Measurements from ENCODE around the gene CNOT11. TPM values are rescaled to one million over a fixed set of nuclear protein-coding genes. Genes with fewer than 3 reads are reported as not detected.

Gene CNOT11
- total RNA-seq, 1 donor from 2014 or later = 33.8 TPM

- H3K4me3 ChIP-seq = peak overlapping the region; percentile 87
- TF ChIP-seq CTCF (IDR thresholded peaks at IDR 0.05; ENCODE audit: borderline replicate concordance) = no peak
- intact Hi-C loops (cut with micrococcal nuclease) = no loop called here
- no peak for DNase-seq
- H3K27ac ChIP-seq (replicated peaks) = peak overlapping the region; percentile 92
- H3K4me1 ChIP-seq = peaks cover 40% of the 10 kb centered on the region
- H3K27me3 ChIP-seq (ENCODE audit: low read depth) = no peaks in the 10 kb centered on the region
- H3K36me3 ChIP-seq = peaks cover 14% of the 10 kb centered on the region
- peaks cover 2% of the 10 kb centered on the region for H3K9me3 ChIP-seq (replicated peaks)
These were observed 1.2 kb downstream of the CNOT11 start for GRCh38 chr2:101253703-101254450.

- Histone ChIP-seq H3K4me3 (no peak overlapping the region), H3K4me1 (peaks cover 49% of the 10 kb centered on the region), H3K27ac (replicated peaks) (no peak overlapping the region), H3K9me3 (replicated peaks) (peaks cover 5% of the 10 kb centered on the region), H3K36me3 (peaks cover 25% of the 10 kb centered on the region), H3K27me3 (ENCODE audit: low read depth) (no peaks in the 10 kb centered on the region)
- no peak for TF ChIP-seq CTCF (IDR thresholded peaks at IDR 0.05; ENCODE audit: borderline replicate concordance)
- no peak for DNase-seq
- intact Hi-C loops (cut with micrococcal nuclease) = no loop called here
These were observed 2.8 kb downstream of the CNOT11 start for GRCh38 chr2:101255501-101255900.

GRCh38 chr2:101256316-101256715, 3.6 kb downstream of the CNOT11 start:
- no peaks in the 10 kb centered on the region for H3K27me3 ChIP-seq (ENCODE audit: low read depth)
- peaks cover 25% of the 10 kb centered on the region for H3K36me3 ChIP-seq
- no peak for DNase-seq
- no peak for TF ChIP-seq CTCF (IDR thresholded peaks at IDR 0.05; ENCODE audit: borderline replicate concordance)
- H3K9me3 ChIP-seq (replicated peaks) = peaks cover 5% of the 10 kb centered on the region
- H3K4me3 ChIP-seq = no peak overlapping the region
- peaks cover 57% of the 10 kb centered on the region for H3K4me1 ChIP-seq
- intact Hi-C loops (cut with micrococcal nuclease) = no loop called here
- H3K27ac ChIP-seq (replicated peaks) = no peak overlapping the region

DNA sequence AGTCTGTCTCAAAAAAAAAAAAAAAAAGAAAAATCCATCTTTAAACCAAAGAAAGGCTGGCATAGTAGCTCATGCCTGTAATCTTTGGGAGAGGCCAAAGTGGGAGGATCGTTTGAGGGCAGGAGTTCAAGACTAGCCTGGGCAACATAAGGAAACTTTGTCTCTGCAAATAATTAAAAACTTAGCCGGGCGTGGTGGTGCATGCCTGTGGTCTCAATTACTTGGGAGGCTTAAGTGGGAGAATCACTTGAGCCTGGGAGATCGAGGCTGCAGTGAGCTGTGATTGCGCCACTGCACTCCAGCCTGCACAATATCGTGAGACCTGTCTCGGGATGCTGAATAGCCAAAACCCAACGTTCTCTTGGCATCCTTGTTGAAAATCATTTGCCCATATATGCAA, 6.1 kb downstream of the CNOT11 start:
- intact Hi-C loops (cut with micrococcal nuclease) = no loop called here
- Histone ChIP-seq H3K27me3 (ENCODE audit: low read depth) (no peaks in the 10 kb centered on the region), H3K27ac (replicated peaks) (no peak overlapping the region), H3K9me3 (replicated peaks) (peaks cover 5% of the 10 kb centered on the region), H3K36me3 (peaks cover 39% of the 10 kb centered on the region), H3K4me3 (no peak overlapping the region), H3K4me1 (peaks cover 61% of the 10 kb centered on the region)
- no peak for TF ChIP-seq CTCF (IDR thresholded peaks at IDR 0.05; ENCODE audit: borderline replicate concordance)
- no peak for DNase-seq

DNA sequence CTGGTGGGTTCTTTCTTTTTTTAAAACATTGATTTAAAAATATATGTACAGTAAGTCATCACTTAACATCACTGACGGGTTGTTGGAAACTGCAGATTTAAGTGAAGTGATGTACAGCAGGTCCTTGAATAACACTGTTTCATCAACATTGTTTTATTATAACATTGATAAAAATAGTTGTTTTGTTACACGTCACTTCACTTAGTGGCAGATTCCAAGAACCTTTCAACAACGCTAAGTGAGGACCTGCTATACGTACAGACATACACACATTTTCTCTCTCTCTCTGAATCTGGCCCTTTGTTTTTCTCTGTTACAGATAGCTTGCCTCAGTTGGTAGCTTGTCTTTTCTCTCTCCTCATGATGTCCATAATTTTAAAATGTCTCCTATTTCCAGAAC, 9.5 kb downstream of the CNOT11 start:
- peaks cover 61% of the 10 kb centered on the region for H3K4me1 ChIP-seq
- H3K9me3 ChIP-seq (replicated peaks) = peaks cover 5% of the 10 kb centered on the region
- H3K27ac ChIP-seq (replicated peaks) = peak overlapping the region; percentile 74
- H3K4me3 ChIP-seq = peak overlapping the region; percentile 9
- intact Hi-C loops (cut with micrococcal nuclease) = no loop called here
- TF ChIP-seq CTCF (IDR thresholded peaks at IDR 0.05; ENCODE audit: borderline replicate concordance) = no peak
- H3K36me3 ChIP-seq = peaks cover 63% of the 10 kb centered on the region
- no peak for DNase-seq
- no peaks in the 10 kb centered on the region for H3K27me3 ChIP-seq (ENCODE audit: low read depth)

All from left ventricle myocardium inferior (tissue), 1 donor.